Epithelial cell of proximal tubule (primary cell): Measurements from ENCODE around the gene AFAP1. TPM values are rescaled to one million over a fixed set of nuclear protein-coding genes. Genes with fewer than 3 reads are reported as not detected.

Experiments
- DNase-seq: peaks from one replicate; pipeline ENCODE4 v3.0.0-alpha.2; 2011; ENCODE audit warnings: low read depth
- H3K4me3 ChIP-seq: 2 replicates; pipeline ENCODE4 v1.5.1; 2011; ENCODE audit warnings: low read depth, mild to moderate bottlenecking, low read length
- CTCF ChIP-seq: conservative IDR thresholded peaks from 2 replicates; pipeline ENCODE4 v1.5.1; 2012; ENCODE audit warnings: low read depth, mild to moderate bottlenecking, low read length
- total RNA-seq: library from RNA; depleted of rRNA; stranded (reverse); fragments of >200 nt; gene quantifications from 2 replicates; pipeline ENCODE4 v1.2.3, GENCODE V29; 2015

The AFAP1 gene
- total RNA-seq, 1 donor from 2014 or later: 26.2 TPM

GRCh38 chr4:7735395-7735794, 204.3 kb downstream of the AFAP1 start:
- DNase-seq: no peak
- no peak for TF ChIP-seq CTCF

DNA sequence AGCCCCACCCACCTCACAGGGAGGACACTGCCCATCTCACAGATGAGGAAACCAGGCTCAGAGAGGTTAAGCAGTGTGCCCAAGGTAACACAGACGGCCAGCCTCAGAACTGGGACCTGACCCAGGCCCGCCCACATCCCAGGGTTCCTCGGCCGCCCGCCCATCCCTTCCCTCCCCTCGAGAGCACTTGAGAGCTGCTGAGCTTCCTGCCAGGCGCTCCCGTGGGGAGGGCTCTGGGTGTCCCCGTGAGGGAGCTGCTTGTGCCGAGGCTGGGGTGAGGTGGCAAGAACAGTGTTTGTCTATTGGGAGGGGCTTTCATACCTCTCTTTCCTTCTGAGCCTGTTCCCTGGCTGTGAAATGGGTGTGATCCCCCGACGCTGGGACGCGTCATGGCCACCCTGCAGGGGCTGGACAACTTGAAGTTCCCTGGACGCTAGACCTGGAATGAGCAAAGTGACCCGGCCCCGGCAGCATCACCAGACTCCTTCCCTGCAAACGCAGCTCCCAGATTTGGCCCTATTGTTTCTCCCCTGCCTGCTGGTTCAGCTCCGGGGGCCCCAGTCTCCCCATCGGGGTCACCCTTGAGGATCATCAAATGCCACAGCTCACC, 204.9 kb downstream of the AFAP1 start:
- H3K4me3 ChIP-seq: no peak overlapping the region
- no peak for TF ChIP-seq CTCF

More at GRCh38 chr4:7735395-7735794, 204.3 kb downstream of the AFAP1 start:
- H3K4me3 ChIP-seq: no peak overlapping the region

DNA sequence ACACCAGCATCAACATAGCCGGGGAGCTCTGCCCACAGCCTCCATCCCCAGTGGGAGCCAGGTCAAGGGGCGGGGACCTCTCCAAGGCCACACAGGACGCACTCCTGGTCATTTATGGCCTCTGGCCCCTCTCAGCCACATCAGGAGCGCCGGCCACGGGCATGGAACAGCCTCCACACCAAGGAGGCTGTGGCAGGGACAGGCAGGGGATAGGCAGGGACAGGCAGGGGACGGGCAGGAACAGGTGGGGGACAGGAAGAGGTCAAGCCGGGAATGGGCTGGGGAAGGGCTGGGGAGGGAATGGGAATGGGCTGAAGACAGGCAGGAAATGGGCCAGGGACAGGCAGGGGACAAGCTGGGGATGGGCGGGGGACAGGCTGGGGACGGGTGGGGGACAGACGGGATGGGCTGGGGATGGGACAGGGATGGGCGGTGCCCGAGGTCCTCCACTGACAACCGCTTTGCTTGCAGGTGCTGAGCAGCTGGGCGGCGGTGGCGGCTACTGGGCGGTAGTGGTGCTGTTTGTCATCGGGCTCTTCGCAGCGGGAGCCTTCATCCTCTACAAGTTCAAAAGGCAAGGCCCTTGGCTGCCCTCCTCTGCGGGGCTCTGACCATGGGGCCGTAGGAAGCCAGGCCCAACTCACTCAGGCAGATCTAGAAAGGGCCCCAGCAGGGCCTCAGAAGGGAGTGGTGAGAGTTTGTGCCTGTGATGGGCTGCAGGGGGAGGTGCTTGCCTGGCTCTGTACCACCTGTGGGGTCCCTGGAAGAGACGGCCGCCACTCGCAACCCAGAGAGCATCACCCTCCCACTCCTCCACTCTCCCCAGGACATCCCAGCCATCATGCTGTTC, 205.6 kb downstream of the AFAP1 start:
- DNase-seq: no peak
- no peak for TF ChIP-seq CTCF
- no peak overlapping the region for H3K4me3 ChIP-seq

More for the DNA sequence above, 204.9 kb downstream of the AFAP1 start:
- no peak for DNase-seq

DNA sequence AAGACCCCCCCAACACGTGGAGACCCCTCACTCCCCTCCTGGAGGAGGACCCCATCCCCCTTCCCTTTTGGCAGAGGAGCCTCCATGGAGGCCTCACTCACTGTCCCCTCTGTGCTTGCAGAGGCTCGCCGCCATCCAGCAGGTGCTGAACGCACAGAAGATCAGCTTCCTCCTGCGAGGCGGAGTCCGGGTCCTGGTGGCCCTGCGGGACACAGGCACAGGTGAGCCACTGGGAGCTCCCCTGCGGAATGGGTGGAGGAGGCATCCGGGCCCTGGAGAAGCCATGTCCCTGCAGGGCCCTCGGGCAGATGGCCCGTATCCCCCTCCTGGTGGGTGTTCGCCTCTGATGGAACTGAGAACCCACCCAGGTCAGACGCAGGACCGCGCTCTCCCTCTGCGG, 206.5 kb downstream of the AFAP1 start:
- TF ChIP-seq CTCF: no peak
- no peak overlapping the region for H3K4me3 ChIP-seq
- no peak for DNase-seq

- TF ChIP-seq CTCF: no peak
- no peak for DNase-seq
- H3K4me3 ChIP-seq: no peak overlapping the region
Observed at GRCh38 chr4:7732263-7732662, 207.4 kb downstream of the AFAP1 start.

- no peak for TF ChIP-seq CTCF
- no peak for DNase-seq
- no peak overlapping the region for H3K4me3 ChIP-seq
Observed at GRCh38 chr4:7731437-7731836, 208.2 kb downstream of the AFAP1 start.

DNA sequence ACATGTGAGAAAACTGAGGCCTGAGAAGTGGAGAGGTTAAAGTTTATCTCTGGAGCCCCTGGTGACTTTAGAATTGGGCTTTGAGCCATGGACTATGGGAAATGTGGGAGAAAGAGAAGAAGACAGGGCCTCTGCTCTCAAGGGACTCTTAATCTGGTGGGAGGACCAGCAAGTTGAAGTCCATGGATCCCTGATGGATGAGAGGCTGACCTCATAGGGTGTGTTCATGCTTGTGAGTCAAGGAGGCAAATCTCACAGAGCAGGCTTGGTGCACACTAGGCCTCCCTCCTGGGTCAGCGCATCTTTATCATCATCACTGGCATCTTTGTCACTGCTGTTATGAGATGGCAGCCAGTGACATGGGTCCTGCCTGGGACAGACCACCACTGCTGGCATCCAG, 211.9 kb downstream of the AFAP1 start:
- no peak overlapping the region for H3K4me3 ChIP-seq
- TF ChIP-seq CTCF: no peak
- no peak for DNase-seq
